ENCODE measurements around the gene SBSN. TPM values are rescaled to one million over a fixed set of nuclear protein-coding genes. Genes with fewer than 3 reads are reported as not detected.

SBSN gene
- total and polyA plus RNA-seq, 10 of the 15 experiments (the other 5 are each of a cell fraction or from before 2014, with no cell fraction given): 0.09 TPM; not detected in 9

- Histone ChIP-seq H2AFZ (ENCODE audit: control insufficient read depth, low read depth, low read length) (no peak overlapping the region), H3K79me2 (ENCODE audit: control insufficient read depth, insufficient read depth, low read length) (no peaks in the 10 kb centered on the region), H3K9me3 (replicated peaks; ENCODE audit: control insufficient read depth, insufficient read depth, low read length) (no peaks in the 10 kb centered on the region; the same call in 2 of the 3 replicates), H4K20me1 (ENCODE audit: control insufficient read depth, insufficient read depth) (no peaks in the 10 kb centered on the region), H3K4me2 (ENCODE audit: control insufficient read depth, insufficient read depth) (no peak overlapping the region), H3K27me3 (replicated peaks in 1 of 2; ENCODE audit: control insufficient read depth in 2 of 2, insufficient read depth in 2 of 2, low read length in 1 of 2) (no peaks in the 10 kb centered on the region; a peak in 2 of 4 replicates), H3K4me1 (ENCODE audit: control insufficient read depth, insufficient read depth, low read length) (peaks cover 30% of the 10 kb centered on the region), H3K9ac (ENCODE audit: control insufficient read depth, insufficient read depth, low read length) (no peak overlapping the region), H3K27ac (ENCODE audit: control insufficient read depth, insufficient read depth) (no peak overlapping the region), H3K36me3 (ENCODE audit: control insufficient read depth in 2 of 2, insufficient read depth in 2 of 2, low read length in 1 of 2) (no peaks in the 10 kb centered on the region), H3K4me3 (no peak overlapping the region)
- no peak; the same call in 2 of the 3 replicates for ATAC-seq
- intact Hi-C loops (cut with micrococcal nuclease; ENCODE audit: unreplicated experiment) (no loop called here), in situ Hi-C loops (cut with MboI) (no loop called here)
- ChIA-PET CTCF (interaction anchor here (0.6 kb wide), 1 partner anchor 512 kb away, joined by 3 read pairs; no protein-coding TSS in a partner anchor), SMC1A (ENCODE audit: uncharacterized antibody, unreplicated experiment) (no interaction called here), POLR2A (no interaction called here), RAD21 (ENCODE audit: unreplicated experiment) (interaction anchor here (0.6 kb wide), 1 partner anchor 134 kb away, joined by 3 read pairs; no protein-coding TSS in a partner anchor)
- WGBS (ENCODE audit: insufficient coverage, insufficient replicate concordance, low lambda C conversion rate, missing lambda C conversion rate): 44% methylated on average over 17 of the region's 17 CpGs
- FAIRE-seq: no peak
- DNase-seq (ENCODE audit: low read depth, low spot score): no peak
- no TSS peak for BruUV-seq (replicated peaks)
- TF ChIP-seq HCFC1 (IDR thresholded peaks at IDR 0.05; ENCODE audit: low read length): no peak
- TF ChIP-seq TCF3 (IDR thresholded peaks at IDR 0.05; ENCODE audit: borderline replicate concordance, insufficient read depth, low read depth, low read length): no peak
- no peak for TF ChIP-seq SUPT20H (IDR thresholded peaks at IDR 0.05; ENCODE audit: borderline replicate concordance, control insufficient read depth, low read depth, low read length)
- no peak for TF ChIP-seq EZH2 (IDR thresholded peaks at IDR 0.05; ENCODE audit: borderline replicate concordance, control insufficient read depth, low read depth, low read length)
- no peak for TF ChIP-seq MXI1 (IDR thresholded peaks at IDR 0.05; ENCODE audit: low read depth, low read length)
Measured at GRCh38 chr19:35562336-35562735, 34.2 kb upstream of the SBSN start.

GRCh38 chr19:35561436-35561835, 33.3 kb upstream of the SBSN start:
- Histone ChIP-seq H3K9me3 (replicated peaks; ENCODE audit: control insufficient read depth, insufficient read depth, low read length) (no peaks in the 10 kb centered on the region; the same call in 2 of the 3 replicates), H3K4me3 (no peak overlapping the region), H2AFZ (ENCODE audit: control insufficient read depth, low read depth, low read length) (no peak overlapping the region), H3K4me2 (ENCODE audit: control insufficient read depth, insufficient read depth) (no peak overlapping the region), H4K20me1 (ENCODE audit: control insufficient read depth, insufficient read depth) (no peaks in the 10 kb centered on the region), H3K27me3 (replicated peaks in 1 of 2; ENCODE audit: control insufficient read depth in 2 of 2, insufficient read depth in 2 of 2, low read length in 1 of 2) (no peaks in the 10 kb centered on the region; a peak in 2 of 4 replicates), H3K4me1 (ENCODE audit: control insufficient read depth, insufficient read depth, low read length) (peaks cover 30% of the 10 kb centered on the region), H3K36me3 (ENCODE audit: control insufficient read depth in 2 of 2, insufficient read depth in 2 of 2, low read length in 1 of 2) (no peaks in the 10 kb centered on the region), H3K79me2 (ENCODE audit: control insufficient read depth, insufficient read depth, low read length) (no peaks in the 10 kb centered on the region), H3K27ac (ENCODE audit: control insufficient read depth, insufficient read depth) (no peak overlapping the region), H3K9ac (ENCODE audit: control insufficient read depth, insufficient read depth, low read length) (no peak overlapping the region)
- TF ChIP-seq ZBED1 (IDR thresholded peaks at IDR 0.05; ENCODE audit: borderline replicate concordance) (no peak), RELB (IDR thresholded peaks at IDR 0.05; ENCODE audit: low read depth) (no peak), IKZF2 (IDR thresholded peaks at IDR 0.05) (no peak), SIX5 (IDR thresholded peaks at IDR 0.05; ENCODE audit: low read depth, low read length, severe bottlenecking) (no peak), SREBF1 (IDR thresholded peaks at IDR 0.05; ENCODE audit: low read length) (no peak)
- no peak for FAIRE-seq
- CTCF ChIA-PET: interaction anchor here (2.6 kb wide), 1 partner anchor 12 kb away, joined by 17 read pairs; no protein-coding TSS in a partner anchor
- SMC1A ChIA-PET (ENCODE audit: uncharacterized antibody, unreplicated experiment): no interaction called here
- POLR2A ChIA-PET: no interaction called here
- no peak for ATAC-seq
- BruUV-seq (replicated peaks): no TSS peak
- in situ Hi-C loops (cut with MboI) (no loop called here), intact Hi-C loops (cut with micrococcal nuclease; ENCODE audit: unreplicated experiment) (no loop called here)
- RAD21 ChIA-PET (ENCODE audit: unreplicated experiment): no interaction called here
- WGBS (ENCODE audit: insufficient coverage, insufficient replicate concordance, low lambda C conversion rate, missing lambda C conversion rate): 2% methylated on average over 6 of the region's 6 CpGs
- no peak for DNase-seq (ENCODE audit: low read depth, low spot score)

Measured in GM12878 (cell line).